GM19328 (cell line): Measurements from ENCODE around the gene PCGF6.
"Not testable (repeated sequence)": the region's sequence is repeated elsewhere in the genome, so short reads cannot be mapped to it uniquely, and the experiment has no call there.

Experiments used
- ATAC-seq: cut with Tn5 transposase; IDR thresholded peaks from one replicate; pipeline ENCODE4 v1.9.1; 2021; ENCODE audit warnings: mild to moderate bottlenecking, moderate library complexity; ENCODE audit not compliant: unreplicated experiment

PCGF6 gene

GRCh38 chr10:103350517-103351260, at the start of gene PCGF6:
TSS of gene PCGF6 (minus strand) at chr10:103351140. CDS start at chr10:103351066, 74 bp downstream.
- peak; percentile 71 for ATAC-seq

GRCh38 chr10:103397191-103397825, 46.4 kb upstream of the PCGF6 start:
- ATAC-seq: no peak

GRCh38 chr10:103396789-103397087, 45.8 kb upstream of the PCGF6 start:
- no peak for ATAC-seq

GRCh38 chr10:103396067-103396788, 45.3 kb upstream of the PCGF6 start, which contains the start of the genes ATP5MK and PDCD11:
TSS of gene ATP5MK (minus strand) at chr10:103396475. CDS start at chr10:103392457, 4,018 bp downstream.
TSS of gene PDCD11 (plus strand) at chr10:103396626. CDS start at chr10:103398427, 1,801 bp downstream.
- peak; percentile 97 for ATAC-seq

GRCh38 chr10:103395754-103396066, 44.8 kb upstream of the PCGF6 start:
- ATAC-seq: no peak

- ATAC-seq: no peak
These were observed 43.2 kb upstream of the PCGF6 start for GRCh38 chr10:103394180-103394579.

- ATAC-seq: no peak
These were observed 31.8 kb upstream of the PCGF6 start for GRCh38 chr10:103382769-103383168.

GRCh38 chr10:103374263-103374662, 23.3 kb upstream of the PCGF6 start:
- no peak for ATAC-seq

GRCh38 chr10:103373544-103373943, 22.6 kb upstream of the PCGF6 start:
- no peak for ATAC-seq

GRCh38 chr10:103367782-103368518, 17.0 kb upstream of the PCGF6 start, which contains the start of gene TAF5:
TSS of gene TAF5 (plus strand) at chr10:103367976. CDS start at chr10:103367990, 14 bp downstream.
- ATAC-seq: peak; percentile 50

- ATAC-seq: no peak
These were observed 16.4 kb upstream of the PCGF6 start for GRCh38 chr10:103367379-103367781.

GRCh38 chr10:103360791-103361190, 9.9 kb upstream of the PCGF6 start:
- ATAC-seq: not testable (repeated sequence)

- ATAC-seq: not testable (repeated sequence)
These were observed 8.6 kb upstream of the PCGF6 start for GRCh38 chr10:103359493-103359892.

- no peak for ATAC-seq
These were observed 5.1 kb upstream of the PCGF6 start for GRCh38 chr10:103355906-103356599.

GRCh38 chr10:103354567-103354966, 3.6 kb upstream of the PCGF6 start:
- not testable (repeated sequence) for ATAC-seq

- ATAC-seq: no peak
These were observed 2.3 kb upstream of the PCGF6 start for GRCh38 chr10:103353281-103353680.

GRCh38 chr10:103350175-103350516, 794 bp downstream of the PCGF6 start:
- ATAC-seq: no peak

GRCh38 chr10:103336370-103336769, 14.6 kb downstream of the PCGF6 start:
- ATAC-seq: no peak

- no peak for ATAC-seq
These were observed 16.4 kb downstream of the PCGF6 start for GRCh38 chr10:103334567-103334966.

- no peak for ATAC-seq
These were observed 16.9 kb downstream of the PCGF6 start for GRCh38 chr10:103333934-103334520.
